Activated T-helper 9 cell treated with anti-CD3 and anti-CD28 coated beads, Interleukin-2, amount 50 U/mL, for 16 hours (primary cell): ENCODE measurements around the gene PTPRN2.
"Not testable (repeated sequence)": the region's sequence is repeated elsewhere in the genome, so short reads cannot be mapped to it uniquely, and the experiment has no call there.

Source experiments
- DNase-seq: peaks from one replicate; pipeline ENCODE4 v3.0.0-alpha.2; 2020; ENCODE audit warnings: low read depth

PTPRN2 gene

GRCh38 chr7:157731126-157731525 lies 856.5 kb downstream of the PTPRN2 start:
- no peak for DNase-seq

GRCh38 chr7:157730614-157731013 lies 857.0 kb downstream of the PTPRN2 start:
- no peak for DNase-seq

- DNase-seq = no peak
These were observed 858.1 kb downstream of the PTPRN2 start for GRCh38 chr7:157729566-157729965.

- DNase-seq = no peak
These were observed 859.5 kb downstream of the PTPRN2 start for GRCh38 chr7:157727964-157728615.

- DNase-seq = no peak
These were observed 860.9 kb downstream of the PTPRN2 start for GRCh38 chr7:157726764-157727163.

- not testable (repeated sequence) for DNase-seq
These were observed 862.3 kb downstream of the PTPRN2 start for GRCh38 chr7:157725312-157725711.

- no peak for DNase-seq
These were observed 864.4 kb downstream of the PTPRN2 start for GRCh38 chr7:157723205-157723604.

- DNase-seq = no peak
These were observed 865.2 kb downstream of the PTPRN2 start for GRCh38 chr7:157722137-157723060.

- no peak for DNase-seq
These were observed 866.0 kb downstream of the PTPRN2 start for GRCh38 chr7:157721468-157722136.

- no peak for DNase-seq
These were observed 867.6 kb downstream of the PTPRN2 start for GRCh38 chr7:157719705-157720655.

- DNase-seq = no peak
These were observed 868.5 kb downstream of the PTPRN2 start for GRCh38 chr7:157719008-157719682.

GRCh38 chr7:157718303-157719007 lies 869.2 kb downstream of the PTPRN2 start:
- DNase-seq = no peak

GRCh38 chr7:157717211-157718174 lies 870.1 kb downstream of the PTPRN2 start:
- DNase-seq = no peak

- DNase-seq = no peak
These were observed 871.7 kb downstream of the PTPRN2 start for GRCh38 chr7:157715938-157716280.

- no peak for DNase-seq
These were observed 872.3 kb downstream of the PTPRN2 start for GRCh38 chr7:157715071-157715937.

GRCh38 chr7:157714166-157715070 lies 873.2 kb downstream of the PTPRN2 start:
- DNase-seq = no peak

- DNase-seq = no peak
These were observed 874.0 kb downstream of the PTPRN2 start for GRCh38 chr7:157713591-157713990.
